Natural killer cell (primary cell): ENCODE data around the gene SESN1. TPM values are rescaled to one million over a fixed set of nuclear protein-coding genes. Genes with fewer than 3 reads are reported as not detected.

Source experiments
- ATAC-seq, 3 donors: fragments of 150-1000 bp in 2 of 3; fragments of 200-7000 bp in 1 of 3; cut with Tn5 transposase; 1 replicate in 1 of 3; 2 replicates in 2 of 3; pipeline ENCODE4 v1.10.0; 2021; ENCODE audit warnings: mild to moderate bottlenecking in 2 of 3, moderate library complexity in 2 of 3
- DNase-seq, 2 donors: peaks; one replicate each; pipeline versions ENCODE4 v3.0.0 to v3.0.0-alpha.2; 2013 to 2021; ENCODE audit warnings: mixed read lengths in 1 of 2
- H3K27ac ChIP-seq: one replicate; pipeline ENCODE4 v1.5.1; 2013; ENCODE audit warnings: mild to moderate bottlenecking, low read length
- H3K27me3 ChIP-seq: one replicate; pipeline ENCODE4 v1.6.1; 2013; ENCODE audit warnings: low read length; ENCODE audit not compliant: control insufficient read depth, insufficient read depth
- H3K36me3 ChIP-seq: one replicate; pipeline ENCODE4 v1.6.1; 2013; ENCODE audit warnings: low read length; ENCODE audit not compliant: control insufficient read depth, insufficient read depth
- H3K4me1 ChIP-seq: one replicate; pipeline ENCODE4 v1.6.1; 2013; ENCODE audit warnings: low read length; ENCODE audit not compliant: control insufficient read depth, insufficient read depth
- H3K4me3 ChIP-seq: one replicate; pipeline ENCODE4 v1.5.1; 2013; ENCODE audit warnings: low read length
- H3K9me3 ChIP-seq: one replicate; pipeline ENCODE4 v1.6.1; 2013; ENCODE audit warnings: low read length; ENCODE audit not compliant: control insufficient read depth, insufficient read depth
- H3K27ac Mint-ChIP-seq, 2 donors: one replicate each; pipeline ENCODE4 v1.8.0; 2022; ENCODE audit warnings: mild to moderate bottlenecking in 2 of 2, mixed read lengths in 2 of 2, moderate library complexity in 1 of 2
- H3K27me3 Mint-ChIP-seq, 2 donors: one replicate each; pipeline ENCODE4 v1.8.0; 2022; ENCODE audit warnings: low read depth in 2 of 2, mixed read lengths in 2 of 2
- H3K36me3 Mint-ChIP-seq: one replicate; pipeline ENCODE4 v1.8.0; 2022; ENCODE audit warnings: mixed read lengths
- H3K4me1 Mint-ChIP-seq, 2 donors: one replicate each; pipeline ENCODE4 v1.8.0; 2022; ENCODE audit warnings: mixed read lengths in 2 of 2
- H3K4me3 Mint-ChIP-seq: one replicate; pipeline ENCODE4 v1.8.0; 2022; ENCODE audit warnings: mild to moderate bottlenecking, moderate library complexity, mixed read lengths
- H3K9me3 Mint-ChIP-seq, 2 donors: one replicate each; pipeline ENCODE4 v1.8.0; 2022; ENCODE audit warnings: mixed read lengths in 2 of 2
- CTCF ChIP-seq: fragments of 200-600 bp; IDR thresholded peaks from one replicate; pipeline ENCODE4 v1.8.0; 2022; ENCODE audit warnings: antibody characterized with exemption
- WGBS: methylation state at CpG from one replicate; pipeline ENCODE4 v1.1.7; 2013; ENCODE audit warnings: missing lambda C conversion rate; ENCODE audit not compliant: insufficient coverage; 5-methylcytosine and 5-hydroxymethylcytosine counted together
- intact Hi-C: fragments of 100-400 bp; cut with micrococcal nuclease; formaldehyde crosslinking; loops from one replicate; pipeline ENCODE4 v1.14.2; 2022
- total RNA-seq, 4 donors: library from RNA; stranded (reverse); fragments of 120-200 nt in 1 of 4; gene quantifications; one replicate each; pipeline versions ENCODE4 v1.2.3 to v1.2.4, GENCODE V29; 2013 to 2022

Gene SESN1
- total RNA-seq, 3 donors from 2014 or later (not counting 1 experiment from before 2014, with no cell fraction given), result 52.9 to 106 (median 68.9) TPM

GRCh38 chr6:108952776-108953486 is 141.7 kb downstream of the SESN1 start:
- H3K4me3 ChIP-seq, result no peak overlapping the region
- intact Hi-C loops, result no loop called here
- Mint-ChIP-seq H3K4me3 (no peak overlapping the region), H3K4me1 (peaks cover 14 to 17% of the 10 kb centered on the region in 2 donors), H3K9me3 (no peaks in the 10 kb centered on the region), H3K27ac (no peak overlapping the region), H3K27me3 (no peaks in the 10 kb centered on the region), H3K36me3 (no peaks in the 10 kb centered on the region)
- H3K27ac ChIP-seq, result no peak overlapping the region
- H3K36me3 ChIP-seq, result no peaks in the 10 kb centered on the region
- DNase-seq, result no peak
- H3K9me3 ChIP-seq, result no peaks in the 10 kb centered on the region
- H3K4me1 ChIP-seq, result peaks cover 23% of the 10 kb centered on the region
- no peak for ATAC-seq
- WGBS, result 87% methylated on average over 25 of the region's 27 CpGs
- no peaks in the 10 kb centered on the region for H3K27me3 ChIP-seq
- TF ChIP-seq CTCF, result no peak

- H3K9me3 ChIP-seq, result no peaks in the 10 kb centered on the region
- Mint-ChIP-seq H3K9me3 (no peaks in the 10 kb centered on the region), H3K27ac (no peak overlapping the region), H3K27me3 (no peaks in the 10 kb centered on the region), H3K4me3 (no peak overlapping the region), H3K36me3 (no peaks in the 10 kb centered on the region), H3K4me1 (peaks cover 24 to 25% of the 10 kb centered on the region in 2 donors)
- DNase-seq, result no peak
- TF ChIP-seq CTCF, result no peak
- no peaks in the 10 kb centered on the region for H3K36me3 ChIP-seq
- H3K4me3 ChIP-seq, result no peak overlapping the region
- peaks cover 25% of the 10 kb centered on the region for H3K4me1 ChIP-seq
- no peak for ATAC-seq
- intact Hi-C loops, result no loop called here
- 87% methylated on average over 16 of the region's 16 CpGs for WGBS
- H3K27ac ChIP-seq, result no peak overlapping the region
- H3K27me3 ChIP-seq, result no peaks in the 10 kb centered on the region
Measured at GRCh38 chr6:108951351-108951953, 143.2 kb downstream of the SESN1 start.

- H3K27me3 ChIP-seq, result no peaks in the 10 kb centered on the region
- H3K4me1 ChIP-seq, result peaks cover 21% of the 10 kb centered on the region
- no peak overlapping the region for H3K4me3 Mint-ChIP-seq
- no peak for ATAC-seq
- TF ChIP-seq CTCF, result no peak
- H3K4me1 Mint-ChIP-seq, result peaks cover 26 to 28% of the 10 kb centered on the region in 2 donors
- no peak overlapping the region for H3K27ac ChIP-seq
- no peak for DNase-seq
- intact Hi-C loops, result no loop called here
- no peak overlapping the region for H3K4me3 ChIP-seq
- WGBS, result 69% methylated on average over 7 of the region's 7 CpGs
- H3K9me3 Mint-ChIP-seq, result no peaks in the 10 kb centered on the region
- H3K27me3 Mint-ChIP-seq, result no peaks in the 10 kb centered on the region
- no peaks in the 10 kb centered on the region for H3K36me3 ChIP-seq
- no peak overlapping the region for H3K27ac Mint-ChIP-seq
- no peaks in the 10 kb centered on the region for H3K9me3 ChIP-seq
- H3K36me3 Mint-ChIP-seq, result no peaks in the 10 kb centered on the region
Measured at GRCh38 chr6:108948181-108948661, 146.4 kb downstream of the SESN1 start.
